HCT116 (cell line): ENCODE results near the gene CSNK1G1. TPM values are rescaled to one million over a fixed set of nuclear protein-coding genes. Genes with fewer than 3 reads are reported as not detected.

Source experiments
- ATAC-seq: fragments of 200-7000 bp; cut with Tn5 transposase; 2 replicates; pipeline ENCODE4 v1.9.1; 2020; ENCODE audit warnings: mild to moderate bottlenecking, moderate library complexity
- BruUV-seq: library from RNA; stranded (reverse); fragments of 400-500 nt; replicated peaks from 2 replicates; lab custom pipeline; 2021; lab: Mats Ljungman, UMichigan
- CTCF ChIA-PET: fragments of 300-600 bp; sonication (Branson Sonifier 250); formaldehyde crosslinking; loops from one replicate; lab custom pipeline; 2021; ENCODE audit warnings: antibody characterized with exemption; lab: Charles Lee
- POLR2A ChIA-PET: fragments of 300-600, 350-600 bp; sonication (Branson Sonifier 250); formaldehyde crosslinking; loops from one replicate; lab custom pipeline; 2021; ENCODE audit warnings: antibody characterized with exemption; lab: Charles Lee
- RAD21 ChIA-PET, 2 experiments: fragments of 300-600 bp; sonication (Branson Sonifier 250); formaldehyde crosslinking; loops; one replicate each; lab custom pipeline; 2023; ENCODE audit warnings: low total read pairs in 2 of 2; ENCODE audit not compliant: uncharacterized antibody in 2 of 2, unreplicated experiment in 2 of 2, low non-redundant PET in 1 of 2; lab: Charles Lee
- DNase-seq: peaks from one replicate; pipeline ENCODE4 v3.0.0-alpha.2; 2010; ENCODE audit warnings: low read depth, low spot score
- H2AFZ ChIP-seq: fragments of 200-600 bp; shearing (Covaris generic), sonication (generic); 2 replicates; pipeline ENCODE4 v1.6.1; 2017; ENCODE audit warnings: low read depth, mixed run types, mixed read lengths, antibody characterized with exemption, low read length; ENCODE audit not compliant: poor library complexity, severe bottlenecking
- H3K27ac ChIP-seq: 2 replicates; pipeline ENCODE4 v1.5.1; 2012; ENCODE audit warnings: low read depth, low read length
- H3K27me3 ChIP-seq: fragments of 200-600 bp; sonication (generic); 2 replicates; pipeline ENCODE4 v1.6.1; 2016; ENCODE audit warnings: mixed run types, low read length, mixed read lengths; ENCODE audit not compliant: insufficient read depth
- H3K36me3 ChIP-seq, 2 experiments: fragments of 200-500 bp in 1 of 2; fragments of 200-600 bp in 1 of 2; sonication (Bioruptor generic) in 1 of 2; sonication (generic) in 1 of 2; 2 replicates each; pipeline versions ENCODE4 v1.5.1 to v1.6.1; 2014 to 2016; ENCODE audit warnings: low read length in 2 of 2, inconsistent platforms in 1 of 2, mixed read lengths in 1 of 2, mixed run types in 1 of 2; ENCODE audit not compliant: insufficient read depth in 2 of 2, control insufficient read depth in 1 of 2
- H3K4me1 ChIP-seq, 2 experiments: fragments of 200-600 bp in 1 of 2; sonication (generic) in 1 of 2; 2 replicates each; pipeline versions ENCODE4 v1.5.1 to v1.6.1; 2012 to 2017; ENCODE audit warnings: low read length in 2 of 2, inconsistent platforms in 1 of 2, mild to moderate bottlenecking in 1 of 2, mixed read lengths in 1 of 2, mixed run types in 1 of 2, moderate library complexity in 1 of 2; ENCODE audit not compliant: insufficient read depth in 2 of 2, control insufficient read depth in 1 of 2
- H3K4me2 ChIP-seq: fragments of 200-600 bp; sonication (generic); 2 replicates; pipeline ENCODE4 v1.6.1; 2017; ENCODE audit warnings: mixed run types, low read length, mixed read lengths
- H3K4me3 ChIP-seq, 2 experiments: fragments of 200-600 bp in 1 of 2; sonication (generic) in 1 of 2; replicated peaks in 1 of 2; 2 replicates each; pipeline ENCODE4 v1.5.1; 2011 to 2016; ENCODE audit warnings: low read length in 2 of 2, control low read depth in 1 of 2, low read depth in 1 of 2, mild to moderate bottlenecking in 1 of 2, mixed read lengths in 1 of 2, mixed run types in 1 of 2
- H3K79me2 ChIP-seq: fragments of 200-600 bp; sonication (generic); 2 replicates; pipeline ENCODE4 v1.6.1; 2017; ENCODE audit warnings: mild to moderate bottlenecking, mixed run types, low read length, moderate library complexity, mixed read lengths; ENCODE audit not compliant: insufficient read depth
- H3K9ac ChIP-seq: fragments of 200-600 bp; sonication (generic); 2 replicates; pipeline ENCODE4 v1.6.1; 2016; ENCODE audit warnings: low read length, mixed read lengths
- H3K9me2 ChIP-seq: fragments of 200-600 bp; sonication (generic), shearing (Covaris generic); 2 replicates; pipeline ENCODE4 v1.6.1; 2017; ENCODE audit warnings: mixed run types, mild to moderate bottlenecking, moderate library complexity; ENCODE audit not compliant: insufficient read depth
- H3K9me3 ChIP-seq, 2 experiments: fragments of 200-500 bp in 1 of 2; fragments of 200-600 bp in 1 of 2; sonication (Bioruptor generic) in 1 of 2; sonication (generic) in 1 of 2; 2 replicates each; pipeline ENCODE4 v1.6.1; 2014 to 2017; ENCODE audit warnings: low read length in 2 of 2, mixed read lengths in 2 of 2, inconsistent platforms in 1 of 2, low read depth in 1 of 2, mild to moderate bottlenecking in 1 of 2, mixed run types in 1 of 2, moderate library complexity in 1 of 2; ENCODE audit not compliant: control insufficient read depth in 1 of 2, insufficient read depth in 1 of 2
- H4K20me1 ChIP-seq: fragments of 200-600 bp; sonication (generic), shearing (Covaris generic); 2 replicates; pipeline ENCODE4 v1.6.1; 2017; ENCODE audit warnings: mixed run types, mild to moderate bottlenecking, moderate library complexity; ENCODE audit not compliant: insufficient read depth
- CBX3 ChIP-seq: IDR thresholded peaks from 2 replicates; pipeline ENCODE4 v1.6.1; 2012; ENCODE audit warnings: low read depth
- CEBPB ChIP-seq: IDR thresholded peaks from 2 replicates; pipeline ENCODE4 v1.6.1; 2012; ENCODE audit warnings: low read depth
- EGR1 ChIP-seq: IDR thresholded peaks from 2 replicates; pipeline ENCODE4 v1.6.1; 2012; ENCODE audit warnings: low read depth
- ELF1 ChIP-seq: IDR thresholded peaks from 2 replicates; pipeline ENCODE4 v1.6.1; 2012; ENCODE audit warnings: low read depth, borderline replicate concordance
- EZH2 ChIP-seq: fragments of 200-600 bp; sonication (generic); IDR thresholded peaks from 2 replicates; pipeline ENCODE4 v1.6.1; 2017; ENCODE audit warnings: antibody characterized with exemption, mixed run types
- EZH2phosphoT487 ChIP-seq: fragments of 200-600 bp; IDR thresholded peaks from 2 replicates; pipeline ENCODE4 v1.6.1; 2018; ENCODE audit warnings: antibody characterized with exemption, borderline replicate concordance
- FOSL1 ChIP-seq: IDR thresholded peaks from 2 replicates; pipeline ENCODE4 v1.6.1; 2012; ENCODE audit warnings: low read depth
- JUND ChIP-seq: IDR thresholded peaks from 2 replicates; pipeline ENCODE4 v1.6.1; 2012
- POLR2A ChIP-seq: IDR thresholded peaks from 2 replicates; pipeline ENCODE4 v1.7.0; 2011; ENCODE audit warnings: borderline replicate concordance; ENCODE audit not compliant: insufficient read depth, insufficient read length; ENCODE audit errors: extremely low read depth
- POLR2AphosphoS5 ChIP-seq: IDR thresholded peaks from 2 replicates; pipeline ENCODE4 v1.6.1; 2011; ENCODE audit warnings: mild to moderate bottlenecking, low read depth, low read length, moderate library complexity
- RAD21 ChIP-seq: IDR thresholded peaks from 2 replicates; pipeline ENCODE4 v1.6.1; 2012; ENCODE audit warnings: low read depth, mild to moderate bottlenecking
- SIN3A ChIP-seq: IDR thresholded peaks from 2 replicates; pipeline ENCODE4 v1.6.1; 2012; ENCODE audit warnings: low read depth
- SP1 ChIP-seq: IDR thresholded peaks from 2 replicates; pipeline ENCODE4 v1.6.1; 2012; ENCODE audit warnings: low read depth
- SRF ChIP-seq: IDR thresholded peaks from 2 replicates; pipeline ENCODE4 v1.6.1; 2012; ENCODE audit warnings: low read depth
- TCF7L2 ChIP-seq: IDR thresholded peaks from 2 replicates; pipeline ENCODE4 v1.7.0; 2011; ENCODE audit warnings: borderline replicate concordance, inconsistent platforms; ENCODE audit not compliant: insufficient read depth, insufficient read length; ENCODE audit errors: extremely low read depth
- ZFX ChIP-seq: fragments of 450-650 bp; IDR thresholded peaks from 2 replicates; pipeline ENCODE4 v1.6.1; 2017
- ZNF274 ChIP-seq: fragments of 200-500 bp; sonication (Bioruptor generic); IDR thresholded peaks from 2 replicates; pipeline ENCODE4 v1.6.1; 2014; ENCODE audit warnings: mild to moderate bottlenecking, low read depth, low read length, inconsistent platforms
- intact Hi-C: fragments of 100-400 bp; cut with micrococcal nuclease; formaldehyde crosslinking; loops from 2 replicates; pipeline ENCODE4 v1.10.0; 2022
- total RNA-seq: library from RNA; stranded (reverse); gene quantifications from one replicate; pipeline ENCODE4 v1.2.1, GENCODE V29; 2021; ENCODE audit not compliant: unreplicated experiment
- TF ChIP-seq, protein P1 (sequence below): IDR thresholded peaks from 2 replicates; pipeline ENCODE4 v1.6.1; 2011; ENCODE audit warnings: mild to moderate bottlenecking, low read length, moderate library complexity; ENCODE audit not compliant: insufficient replicate concordance; ENCODE audit errors: extremely low read depth
- TF ChIP-seq, protein P2 (sequence below): IDR thresholded peaks from 2 replicates; pipeline ENCODE4 v1.6.1; 2012
- TF ChIP-seq, protein P3 (sequence below): IDR thresholded peaks from 2 replicates; pipeline ENCODE4 v1.6.1; 2012; ENCODE audit warnings: low read depth

Gene CSNK1G1
- total RNA-seq, 1 experiment from 2014 or later: 21.1 TPM

DNA sequence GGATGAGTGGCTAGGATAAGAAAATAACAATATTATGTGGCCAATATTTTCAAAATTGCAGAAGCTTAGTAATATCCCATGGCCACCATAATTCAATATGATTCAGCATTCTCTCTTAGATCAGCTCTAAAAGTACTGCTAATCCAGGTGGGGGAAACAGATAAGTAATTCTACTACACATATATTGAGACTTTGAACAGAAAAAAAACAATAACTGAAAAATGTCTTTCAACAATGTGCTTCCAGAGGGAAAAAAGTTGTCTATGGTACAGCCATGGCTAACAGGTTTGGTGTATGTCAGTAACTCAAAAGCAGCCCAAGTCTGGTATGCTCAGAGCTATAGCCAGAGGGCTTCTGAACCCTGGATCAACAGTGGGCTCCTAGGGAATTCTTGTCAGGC, 150.8 kb downstream of the CSNK1G1 start:
- H3K9me3 ChIP-seq: no peaks in the 10 kb centered on the region
- ATAC-seq: no peak
- H3K4me1 ChIP-seq: peaks cover 0 to 5% of the 10 kb centered on the region in 2 experiments; a peak in 1 of 4 replicates
- no peak overlapping the region for H3K4me3 ChIP-seq
- CTCF ChIA-PET: no interaction called here
- no peak overlapping the region for H3K4me2 ChIP-seq
- H3K9me2 ChIP-seq: no peaks in the 10 kb centered on the region
- no peak for TF ChIP-seq EZH2
- TF ChIP-seq FOSL1: no peak
- no peak for TF ChIP-seq EGR1
- TF ChIP-seq, protein P1, sequence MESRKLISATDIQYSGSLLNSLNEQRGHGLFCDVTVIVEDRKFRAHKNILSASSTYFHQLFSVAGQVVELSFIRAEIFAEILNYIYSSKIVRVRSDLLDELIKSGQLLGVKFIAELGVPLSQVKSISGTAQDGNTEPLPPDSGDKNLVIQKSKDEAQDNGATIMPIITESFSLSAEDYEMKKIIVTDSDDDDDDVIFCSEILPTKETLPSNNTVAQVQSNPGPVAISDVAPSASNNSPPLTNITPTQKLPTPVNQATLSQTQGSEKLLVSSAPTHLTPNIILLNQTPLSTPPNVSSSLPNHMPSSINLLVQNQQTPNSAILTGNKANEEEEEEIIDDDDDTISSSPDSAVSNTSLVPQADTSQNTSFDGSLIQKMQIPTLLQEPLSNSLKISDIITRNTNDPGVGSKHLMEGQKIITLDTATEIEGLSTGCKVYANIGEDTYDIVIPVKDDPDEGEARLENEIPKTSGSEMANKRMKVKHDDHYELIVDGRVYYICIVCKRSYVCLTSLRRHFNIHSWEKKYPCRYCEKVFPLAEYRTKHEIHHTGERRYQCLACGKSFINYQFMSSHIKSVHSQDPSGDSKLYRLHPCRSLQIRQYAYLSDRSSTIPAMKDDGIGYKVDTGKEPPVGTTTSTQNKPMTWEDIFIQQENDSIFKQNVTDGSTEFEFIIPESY: no peak
- TF ChIP-seq EZH2phosphoT487: no peak
- no peak for TF ChIP-seq ELF1
- TF ChIP-seq SP1: no peak
- TF ChIP-seq CEBPB: no peak
- no peak for TF ChIP-seq ZFX
- TF ChIP-seq CBX3: no peak
- TF ChIP-seq SIN3A: no peak
- no peak for TF ChIP-seq RAD21
- TF ChIP-seq, protein P2, sequence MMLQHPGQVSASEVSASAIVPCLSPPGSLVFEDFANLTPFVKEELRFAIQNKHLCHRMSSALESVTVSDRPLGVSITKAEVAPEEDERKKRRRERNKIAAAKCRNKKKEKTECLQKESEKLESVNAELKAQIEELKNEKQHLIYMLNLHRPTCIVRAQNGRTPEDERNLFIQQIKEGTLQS: no peak
- TF ChIP-seq POLR2A: no peak
- no peak for TF ChIP-seq POLR2AphosphoS5
- TF ChIP-seq ZNF274: no peak
- TF ChIP-seq JUND: no peak
- TF ChIP-seq, protein P3, sequence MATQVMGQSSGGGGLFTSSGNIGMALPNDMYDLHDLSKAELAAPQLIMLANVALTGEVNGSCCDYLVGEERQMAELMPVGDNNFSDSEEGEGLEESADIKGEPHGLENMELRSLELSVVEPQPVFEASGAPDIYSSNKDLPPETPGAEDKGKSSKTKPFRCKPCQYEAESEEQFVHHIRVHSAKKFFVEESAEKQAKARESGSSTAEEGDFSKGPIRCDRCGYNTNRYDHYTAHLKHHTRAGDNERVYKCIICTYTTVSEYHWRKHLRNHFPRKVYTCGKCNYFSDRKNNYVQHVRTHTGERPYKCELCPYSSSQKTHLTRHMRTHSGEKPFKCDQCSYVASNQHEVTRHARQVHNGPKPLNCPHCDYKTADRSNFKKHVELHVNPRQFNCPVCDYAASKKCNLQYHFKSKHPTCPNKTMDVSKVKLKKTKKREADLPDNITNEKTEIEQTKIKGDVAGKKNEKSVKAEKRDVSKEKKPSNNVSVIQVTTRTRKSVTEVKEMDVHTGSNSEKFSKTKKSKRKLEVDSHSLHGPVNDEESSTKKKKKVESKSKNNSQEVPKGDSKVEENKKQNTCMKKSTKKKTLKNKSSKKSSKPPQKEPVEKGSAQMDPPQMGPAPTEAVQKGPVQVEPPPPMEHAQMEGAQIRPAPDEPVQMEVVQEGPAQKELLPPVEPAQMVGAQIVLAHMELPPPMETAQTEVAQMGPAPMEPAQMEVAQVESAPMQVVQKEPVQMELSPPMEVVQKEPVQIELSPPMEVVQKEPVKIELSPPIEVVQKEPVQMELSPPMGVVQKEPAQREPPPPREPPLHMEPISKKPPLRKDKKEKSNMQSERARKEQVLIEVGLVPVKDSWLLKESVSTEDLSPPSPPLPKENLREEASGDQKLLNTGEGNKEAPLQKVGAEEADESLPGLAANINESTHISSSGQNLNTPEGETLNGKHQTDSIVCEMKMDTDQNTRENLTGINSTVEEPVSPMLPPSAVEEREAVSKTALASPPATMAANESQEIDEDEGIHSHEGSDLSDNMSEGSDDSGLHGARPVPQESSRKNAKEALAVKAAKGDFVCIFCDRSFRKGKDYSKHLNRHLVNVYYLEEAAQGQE: no peak
- TF ChIP-seq SRF: no peak
- TF ChIP-seq TCF7L2: no peak
- POLR2A ChIA-PET: no interaction called here
- RAD21 ChIA-PET: no interaction called here
- no peak for DNase-seq
- H3K27ac ChIP-seq: no peak overlapping the region
- no peaks in the 10 kb centered on the region for H4K20me1 ChIP-seq
- BruUV-seq: no TSS peak
- no peak overlapping the region for H3K9ac ChIP-seq
- 0 out of 2 replicates have a peak, but pooled peaks cover 2% of the 10 kb centered on the region for H3K79me2 ChIP-seq
- H3K27me3 ChIP-seq: no peaks in the 10 kb centered on the region
- peaks cover 0 to 6% of the 10 kb centered on the region in 2 experiments; a peak in 2 of 4 replicates for H3K36me3 ChIP-seq
- intact Hi-C loops: no loop called here
- no peak overlapping the region for H2AFZ ChIP-seq
